Body of pancreas (tissue), 4 donors: ENCODE results near the gene CES5A. TPM values are rescaled to one million over a fixed set of nuclear protein-coding genes. Genes with fewer than 3 reads are reported as not detected.

ENCODE experiments used
- ATAC-seq: fragments of 150-250 bp; one replicate; pipeline ENCODE4 v1.9.1; 2016
- DNase-seq, 4 donors: peaks; one replicate each; pipeline ENCODE4 v3.0.0-alpha.2; 2019
- H3K27ac ChIP-seq, 4 donors: fragments of 200-600 bp; sonication (generic); 1 replicate in 3 of 4; 2 replicates in 1 of 4; pipeline versions ENCODE4 v1.5.1 to v1.6.1; 2016 to 2019; ENCODE audit warnings: mild to moderate bottlenecking in 1 of 4, mixed read lengths in 1 of 4, moderate library complexity in 1 of 4
- H3K27me3 ChIP-seq, 2 donors: fragments of 200-600 bp; sonication (generic); one replicate each; pipeline ENCODE4 v1.6.0; 2016; ENCODE audit warnings: mild to moderate bottlenecking in 1 of 2
- H3K36me3 ChIP-seq, 2 donors: fragments of 200-600 bp; sonication (generic); replicated peaks in 1 of 2; 2 replicates each; pipeline ENCODE4 v1.5.1; 2016; ENCODE audit warnings: low read depth in 2 of 2; ENCODE audit not compliant: insufficient read depth in 1 of 2
- H3K4me1 ChIP-seq: fragments of 200-600 bp; sonication (generic); one replicate; pipeline ENCODE4 v1.6.0; 2016
- H3K4me3 ChIP-seq, 2 donors: fragments of 200-600 bp; sonication (generic); 1 replicate in 1 of 2; 2 replicates in 1 of 2; pipeline ENCODE4 v1.5.1; 2016 to 2019
- H3K9me3 ChIP-seq, 3 donors: fragments of 200-600 bp; sonication (generic); 1 replicate in 2 of 3; 2 replicates in 1 of 3; pipeline ENCODE4 v1.5.1; 2016
- CTCF ChIP-seq, 7 experiments: fragments of 450-650 bp in 4 of 7; fragments of 200-600 bp in 3 of 7; sonication (generic) in 3 of 7; IDR thresholded peaks; one replicate each; pipeline ENCODE4 v1.5.1; 2016 to 2019; ENCODE audit warnings: antibody characterized with exemption in 7 of 7
- POLR2A ChIP-seq, 3 donors: fragments of 450-650 bp; IDR thresholded peaks; one replicate each; pipeline ENCODE4 v1.6.1; 2016; ENCODE audit warnings: antibody characterized with exemption in 3 of 3, mild to moderate bottlenecking in 2 of 3
- WGBS, 2 donors: methylation state at CpG; one replicate each; pipeline ENCODE4 v1.1.5; 2017; 5-methylcytosine and 5-hydroxymethylcytosine counted together
- intact Hi-C: fragments of 100-400 bp; cut with DNase I; formaldehyde crosslinking; loops from one replicate; pipeline ENCODE4 v1.15.1; 2023
- total RNA-seq, 2 donors: library from RNA; depleted of rRNA; stranded (reverse); fragments of >200 nt; gene quantifications; one replicate each; pipeline ENCODE4 v1.1.0, GENCODE V29; 2016

CES5A gene
- total RNA-seq, 2 donors from 2014 or later, result not detected

GRCh38 chr16:55909876-55910275 lies 34.7 kb upstream of the CES5A start:
- H3K9me3 ChIP-seq, result no peaks in the 10 kb centered on the region
- H3K27ac ChIP-seq, result no peak overlapping the region
- no peak for ATAC-seq
- H3K4me3 ChIP-seq, result no peak overlapping the region
- no peak for DNase-seq
- H3K4me1 ChIP-seq, result no peaks in the 10 kb centered on the region
- 71% methylated on average over 2 of the region's 2 CpGs; no CpG with 5 or more reads in 1 of the 2 donors for WGBS, 2 donors
- H3K36me3 ChIP-seq, result no peaks in the 10 kb centered on the region
- no peaks in the 10 kb centered on the region for H3K27me3 ChIP-seq
- TF ChIP-seq CTCF (IDR thresholded peaks at IDR 0.05), result no peak
- no peak for TF ChIP-seq POLR2A (IDR thresholded peaks at IDR 0.05)
- intact Hi-C loops, result no loop called here

- 53 to 70% methylated on average over 4 of the region's 4 CpGs for WGBS, 2 donors
- Histone ChIP-seq H3K4me1 (no peaks in the 10 kb centered on the region), H3K9me3 (peaks cover 0 to 6% (median 0%) of the 10 kb centered on the region in 3 donors), H3K4me3 (no peak overlapping the region), H3K27me3 (no peaks in the 10 kb centered on the region), H3K36me3 (no peaks in the 10 kb centered on the region), H3K27ac (no peak overlapping the region)
- DNase-seq, result no peak
- TF ChIP-seq CTCF (IDR thresholded peaks at IDR 0.05) (no peak), POLR2A (IDR thresholded peaks at IDR 0.05) (no peak)
- ATAC-seq, result no peak
- intact Hi-C loops, result no loop called here
Measured at GRCh38 chr16:55908641-55909040, 33.5 kb upstream of the CES5A start.

GRCh38 chr16:55907661-55908060 lies 32.5 kb upstream of the CES5A start:
- intact Hi-C loops, result no loop called here
- H3K27ac ChIP-seq, result no peak overlapping the region
- TF ChIP-seq CTCF (IDR thresholded peaks at IDR 0.05), result no peak
- TF ChIP-seq POLR2A (IDR thresholded peaks at IDR 0.05), result no peak
- DNase-seq (no peak), ATAC-seq (no peak)
- 48 to 71% methylated on average over 3 of the region's 3 CpGs for WGBS, 2 donors
- no peak overlapping the region for H3K4me3 ChIP-seq
- no peaks in the 10 kb centered on the region for H3K36me3 ChIP-seq
- H3K27me3 ChIP-seq, result no peaks in the 10 kb centered on the region
- no peaks in the 10 kb centered on the region for H3K4me1 ChIP-seq
- peaks cover 0 to 8% (median 0%) of the 10 kb centered on the region in 3 donors for H3K9me3 ChIP-seq

GRCh38 chr16:55906123-55906522 lies 30.9 kb upstream of the CES5A start:
- Histone ChIP-seq H3K4me1 (no peaks in the 10 kb centered on the region), H3K9me3 (peaks cover 0 to 8% (median 0%) of the 10 kb centered on the region in 3 donors), H3K27ac (no peak overlapping the region), H3K4me3 (no peak overlapping the region), H3K36me3 (no peaks in the 10 kb centered on the region), H3K27me3 (no peaks in the 10 kb centered on the region)
- 21 to 26% methylated on average over 6 of the region's 6 CpGs for WGBS, 2 donors
- intact Hi-C loops, result no loop called here
- no peak for ATAC-seq
- TF ChIP-seq CTCF (IDR thresholded peaks at IDR 0.05), result no peak
- TF ChIP-seq POLR2A (IDR thresholded peaks at IDR 0.05), result no peak
- no peak for DNase-seq

GRCh38 chr16:55905651-55906050 lies 30.5 kb upstream of the CES5A start:
- intact Hi-C loops, result no loop called here

More at GRCh38 chr16:55905651-55906050, 30.5 kb upstream of the CES5A start:
- no peak for ATAC-seq
- Histone ChIP-seq H3K4me3 (no peak overlapping the region), H3K27me3 (no peaks in the 10 kb centered on the region), H3K27ac (no peak overlapping the region), H3K9me3 (peaks cover 0 to 8% (median 0%) of the 10 kb centered on the region in 3 donors), H3K4me1 (no peaks in the 10 kb centered on the region), H3K36me3 (no peaks in the 10 kb centered on the region)
- TF ChIP-seq POLR2A (IDR thresholded peaks at IDR 0.05) (no peak), CTCF (IDR thresholded peaks at IDR 0.05) (no peak)
- WGBS, 2 donors, result 64 to 66% methylated on average over 7 of the region's 7 CpGs
- DNase-seq, result no peak
